DOHH2 (cell line): ENCODE data around the gene TMEM147.

ENCODE experiments used
- H3F3A ChIP-seq: fragments of 200-600 bp; sonication (generic), shearing (Covaris generic); 2 replicates; pipeline ENCODE4 v1.6.0; 2016; ENCODE audit warnings: antibody characterized with exemption, mild to moderate bottlenecking; ENCODE audit not compliant: control insufficient read depth, insufficient read depth
- H3K27ac ChIP-seq: fragments of 200-600 bp; sonication (generic); 2 replicates; pipeline ENCODE4 v1.5.1; 2014; ENCODE audit warnings: low read depth, mild to moderate bottlenecking, low read length, moderate library complexity
- H3K27me3 ChIP-seq: fragments of 200-600 bp; sonication (generic); 2 replicates; pipeline ENCODE4 v1.6.1; 2014; ENCODE audit warnings: mild to moderate bottlenecking, low read length, mixed read lengths; ENCODE audit not compliant: control insufficient read depth
- H3K36me3 ChIP-seq: fragments of 200-600 bp; sonication (generic); 2 replicates; pipeline ENCODE4 v1.6.1; 2014; ENCODE audit warnings: mild to moderate bottlenecking, low read length, moderate library complexity, mixed read lengths; ENCODE audit not compliant: control insufficient read depth
- H3K4me1 ChIP-seq: fragments of 200-600 bp; sonication (generic); 2 replicates; pipeline ENCODE4 v1.6.1; 2014; ENCODE audit warnings: mild to moderate bottlenecking, low read length, mixed read lengths; ENCODE audit not compliant: control insufficient read depth
- H3K4me2 ChIP-seq: fragments of 200-600 bp; sonication (generic); 2 replicates; pipeline ENCODE4 v1.6.0; 2014; ENCODE audit warnings: mild to moderate bottlenecking, low read length, moderate library complexity
- H3K4me3 ChIP-seq: fragments of 200-600 bp; sonication (generic); 2 replicates; pipeline ENCODE4 v1.5.1; 2014; ENCODE audit warnings: mild to moderate bottlenecking, low read length, mixed read lengths
- H3K79me2 ChIP-seq: fragments of 200-600 bp; sonication (generic); 2 replicates; pipeline ENCODE4 v1.6.1; 2014; ENCODE audit warnings: mild to moderate bottlenecking, low read length, mixed read lengths; ENCODE audit not compliant: control insufficient read depth
- H3K9me2 ChIP-seq: fragments of 200-600 bp; sonication (generic); replicated peaks from 2 replicates; pipeline ENCODE4 v1.6.1; 2014; ENCODE audit warnings: mild to moderate bottlenecking, low read length, mixed read lengths; ENCODE audit not compliant: control insufficient read depth
- H3K9me3 ChIP-seq: fragments of 200-600 bp; sonication (generic); 2 replicates; pipeline ENCODE4 v1.6.1; 2014; ENCODE audit warnings: antibody characterized with exemption, low read length, mixed read lengths; ENCODE audit not compliant: control insufficient read depth, insufficient read depth
- H4K20me1 ChIP-seq: fragments of 200-600 bp; sonication (generic); 2 replicates; pipeline ENCODE4 v1.6.0; 2014; ENCODE audit warnings: low read depth, mild to moderate bottlenecking, antibody characterized with exemption, low read length, moderate library complexity; ENCODE audit not compliant: control insufficient read depth, insufficient read depth
- CTCF ChIP-seq: fragments of 200-600 bp; sonication (generic); IDR thresholded peaks from one replicate; pipeline ENCODE4 v1.5.1; 2014; ENCODE audit warnings: antibody characterized with exemption, mild to moderate bottlenecking, low read depth, low read length; ENCODE audit not compliant: poor library complexity, severe bottlenecking
- EZH2phosphoT487 ChIP-seq: fragments of 200-600 bp; sonication (generic); IDR thresholded peaks from 2 replicates; pipeline ENCODE4 v1.6.1; 2017; ENCODE audit warnings: borderline replicate concordance, mild to moderate bottlenecking, antibody characterized with exemption, low read length, moderate library complexity, mixed read lengths

Gene TMEM147

GRCh38 chr19:35540356-35540927 lies 5.0 kb upstream of the TMEM147 start:
- Histone ChIP-seq H3K4me1 (peaks cover 25% of the 10 kb centered on the region), H3F3A (no peaks in the 10 kb centered on the region), H3K27ac (no peak overlapping the region), H3K9me2 (no peaks in the 10 kb centered on the region), H3K9me3 (no peaks in the 10 kb centered on the region), H3K79me2 (peaks cover 22% of the 10 kb centered on the region), H3K36me3 (peaks cover 34% of the 10 kb centered on the region), H4K20me1 (no peaks in the 10 kb centered on the region), H3K4me2 (0 out of 2 replicates have a peak overlapping the region, but pooled peaks have one; percentile 22), H3K27me3 (no peaks in the 10 kb centered on the region), H3K4me3 (no peak overlapping the region)
- TF ChIP-seq CTCF (no peak), EZH2phosphoT487 (no peak)

GRCh38 chr19:35542209-35542608 lies 3.2 kb upstream of the TMEM147 start:
- H3K9me2 ChIP-seq = no peaks in the 10 kb centered on the region

GRCh38 chr19:35543280-35544109 lies 1.9 kb upstream of the TMEM147 start:
- no peaks in the 10 kb centered on the region for H3K9me2 ChIP-seq
- no peaks in the 10 kb centered on the region for H3F3A ChIP-seq
- H3K4me1 ChIP-seq = peaks cover 34% of the 10 kb centered on the region
- peak overlapping the region; percentile 97 for H3K4me3 ChIP-seq
- H3K79me2 ChIP-seq = peaks cover 40% of the 10 kb centered on the region
- peak overlapping the region; percentile 91 for H3K4me2 ChIP-seq
- no peaks in the 10 kb centered on the region for H3K9me3 ChIP-seq
- H3K27ac ChIP-seq = no peak overlapping the region
- TF ChIP-seq CTCF = no peak
- TF ChIP-seq EZH2phosphoT487 = no peak
- H3K27me3 ChIP-seq = no peaks in the 10 kb centered on the region
- H4K20me1 ChIP-seq = peaks cover 2% of the 10 kb centered on the region; the same call in 1 of the 2 replicates
- peaks cover 40% of the 10 kb centered on the region for H3K36me3 ChIP-seq

More at GRCh38 chr19:35542209-35542608, 3.2 kb upstream of the TMEM147 start:
- TF ChIP-seq CTCF = no peak
- no peak for TF ChIP-seq EZH2phosphoT487
- Histone ChIP-seq H3K4me1 (peaks cover 34% of the 10 kb centered on the region), H3K27me3 (no peaks in the 10 kb centered on the region), H3F3A (no peaks in the 10 kb centered on the region), H3K9me3 (no peaks in the 10 kb centered on the region), H3K79me2 (peaks cover 39% of the 10 kb centered on the region), H4K20me1 (peaks cover 2% of the 10 kb centered on the region; the same call in 1 of the 2 replicates), H3K36me3 (peaks cover 37% of the 10 kb centered on the region), H3K4me2 (no peak overlapping the region), H3K27ac (no peak overlapping the region), H3K4me3 (no peak overlapping the region)
